ENCODE measurements around the gene PRICKLE3. TPM values are rescaled to one million over a fixed set of nuclear protein-coding genes. Genes with fewer than 3 reads are reported as not detected.

Gene PRICKLE3
- total RNA-seq, 2 donors from 2014 or later = 10.7 to 12.0 TPM

GRCh38 chrX:49190821-49191573 is 4.8 kb upstream of the PRICKLE3 start:
- peak overlapping the region; percentile 47 for H3K9ac ChIP-seq (ENCODE audit: extremely low read depth, low read length, poor library complexity, severe bottlenecking)
- WGBS, 2 experiments (ENCODE audit: insufficient coverage in 1 of 2, insufficient read length in 1 of 2) = 0% methylated on average over 4 to 31 of the region's 32 CpGs

GRCh38 chrX:49189606-49190005 is 3.4 kb upstream of the PRICKLE3 start:
- no peaks in the 10 kb centered on the region for H3K4me1 ChIP-seq (ENCODE audit: control insufficient read depth, insufficient read depth, low read length)
- Mint-ChIP-seq H3K27ac (no peak overlapping the region), H3K4me1 (no peaks in the 10 kb centered on the region), H3K27me3 (ENCODE audit: insufficient read depth) (no peaks in the 10 kb centered on the region), H3K4me3 (peak overlapping the region; percentile 67), H3K36me3 (ENCODE audit: low read depth) (no peaks in the 10 kb centered on the region), H3K9me3 (peaks cover 66% of the 10 kb centered on the region)
- no peaks in the 10 kb centered on the region for H3K9me3 ChIP-seq (ENCODE audit: control insufficient read depth, low read length)
- 83 to 95% methylated on average over 5 to 6 of the region's 6 CpGs for WGBS, 2 experiments (ENCODE audit: insufficient coverage in 1 of 2, insufficient read length in 1 of 2)
- H3K27ac ChIP-seq (ENCODE audit: low read depth, low read length) = no peak overlapping the region
- no peak for DNase-seq
- H3K9ac ChIP-seq (ENCODE audit: extremely low read depth, low read length, poor library complexity, severe bottlenecking) = no peak overlapping the region
- H3K4me3 ChIP-seq (ENCODE audit: low read length) = no peak overlapping the region
- H3K36me3 ChIP-seq (ENCODE audit: control insufficient read depth, insufficient read depth, low read length) = no peaks in the 10 kb centered on the region
- TF ChIP-seq CTCF (conservative IDR thresholded peaks at IDR 0.05) = no peak
- H3K27me3 ChIP-seq (ENCODE audit: control insufficient read depth, insufficient read depth, low read length, poor library complexity, severe bottlenecking) = no peaks in the 10 kb centered on the region

More at GRCh38 chrX:49190821-49191573, 4.8 kb upstream of the PRICKLE3 start:
- Mint-ChIP-seq H3K9me3 (peaks cover 71% of the 10 kb centered on the region), H3K36me3 (ENCODE audit: low read depth) (no peaks in the 10 kb centered on the region), H3K27me3 (ENCODE audit: insufficient read depth) (no peaks in the 10 kb centered on the region), H3K27ac (peak overlapping the region; percentile 81), H3K4me3 (peak overlapping the region; percentile 67), H3K4me1 (peaks cover 3% of the 10 kb centered on the region)
- H3K27me3 ChIP-seq (ENCODE audit: control insufficient read depth, insufficient read depth, low read length, poor library complexity, severe bottlenecking) = no peaks in the 10 kb centered on the region
- peak overlapping the region; percentile 83 for H3K4me3 ChIP-seq (ENCODE audit: low read length)
- TF ChIP-seq CTCF (conservative IDR thresholded peaks at IDR 0.05) = no peak
- H3K9me3 ChIP-seq (ENCODE audit: control insufficient read depth, low read length) = no peaks in the 10 kb centered on the region
- H3K4me1 ChIP-seq (ENCODE audit: control insufficient read depth, insufficient read depth, low read length) = no peaks in the 10 kb centered on the region
- H3K36me3 ChIP-seq (ENCODE audit: control insufficient read depth, insufficient read depth, low read length) = no peaks in the 10 kb centered on the region
- H3K27ac ChIP-seq (ENCODE audit: low read depth, low read length) = no peak overlapping the region
- DNase-seq = peak; percentile 95

DNA sequence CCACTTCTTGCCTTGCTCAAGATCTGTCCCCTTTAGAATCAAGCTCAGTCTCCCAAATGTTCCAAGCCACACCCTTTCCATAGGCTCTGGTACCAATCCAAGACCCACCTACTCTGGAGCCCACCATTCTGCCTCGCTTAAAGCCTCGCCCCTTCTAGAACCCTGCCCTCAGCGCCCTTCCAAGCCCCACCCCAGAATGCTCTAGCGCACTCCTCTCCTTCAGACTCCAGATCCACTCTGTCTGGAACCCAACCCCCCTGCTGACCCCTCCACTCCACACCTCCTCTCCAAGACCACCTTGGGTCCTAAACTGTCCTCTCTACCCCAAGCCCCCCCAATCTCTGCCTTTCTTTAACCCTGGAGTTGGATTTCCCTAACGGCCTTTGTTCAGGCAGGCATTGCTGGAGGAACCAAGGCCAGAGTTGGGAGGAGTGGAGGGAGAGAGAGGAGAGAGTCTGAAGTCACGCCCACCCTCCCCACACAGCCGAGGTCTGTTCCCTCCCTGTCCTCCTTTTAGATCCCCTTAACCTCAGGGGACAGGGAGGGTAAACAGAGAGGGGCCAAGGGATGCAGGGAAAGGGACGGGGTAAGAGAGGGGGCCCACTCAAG is 2.4 kb upstream of the PRICKLE3 start:
- Mint-ChIP-seq H3K4me1 (no peaks in the 10 kb centered on the region), H3K4me3 (no peak overlapping the region), H3K27ac (no peak overlapping the region), H3K36me3 (ENCODE audit: low read depth) (peaks cover 3% of the 10 kb centered on the region), H3K27me3 (ENCODE audit: insufficient read depth) (no peaks in the 10 kb centered on the region), H3K9me3 (peaks cover 65% of the 10 kb centered on the region)
- H3K4me1 ChIP-seq (ENCODE audit: control insufficient read depth, insufficient read depth, low read length) = no peaks in the 10 kb centered on the region
- H3K4me3 ChIP-seq (ENCODE audit: low read length) = no peak overlapping the region
- no peaks in the 10 kb centered on the region for H3K27me3 ChIP-seq (ENCODE audit: control insufficient read depth, insufficient read depth, low read length, poor library complexity, severe bottlenecking)
- no peak for DNase-seq
- H3K9me3 ChIP-seq (ENCODE audit: control insufficient read depth, low read length) = no peaks in the 10 kb centered on the region
- no peak overlapping the region for H3K9ac ChIP-seq (ENCODE audit: extremely low read depth, low read length, poor library complexity, severe bottlenecking)
- no peak overlapping the region for H3K27ac ChIP-seq (ENCODE audit: low read depth, low read length)
- no peak for TF ChIP-seq CTCF (conservative IDR thresholded peaks at IDR 0.05)
- peaks cover under 1% of the 10 kb centered on the region for H3K36me3 ChIP-seq (ENCODE audit: control insufficient read depth, insufficient read depth, low read length)
- 80 to 100% methylated on average over 1 to 4 of the region's 8 CpGs for WGBS, 2 experiments (ENCODE audit: insufficient coverage in 1 of 2, insufficient read length in 1 of 2)
